A673 (cell line): ENCODE measurements around the gene ACTL7A. TPM values are rescaled to one million over a fixed set of nuclear protein-coding genes. Genes with fewer than 3 reads are reported as not detected.
A peak's percentile ranks its signal among the peaks of the same experiment; 100 is the strongest.

Source experiments
- BruUV-seq: library from RNA; stranded (reverse); fragments of 400-500 nt; replicated peaks from 2 replicates; lab custom pipeline; 2021; lab: Mats Ljungman, UMichigan
- CTCF ChIA-PET: fragments of 300-600 bp; sonication (Branson Sonifier 250); formaldehyde crosslinking; loops from one replicate; lab custom pipeline; 2022; ENCODE audit warnings: antibody characterized with exemption; lab: Charles Lee
- POLR2A ChIA-PET: fragments of 300-600 bp; sonication (Branson Sonifier 250); formaldehyde crosslinking; loops from one replicate; lab custom pipeline; 2022; ENCODE audit warnings: antibody characterized with exemption; ENCODE audit not compliant: low non-redundant PET; lab: Charles Lee
- DNase-seq: peaks from one replicate; pipeline ENCODE4 v3.0.0-alpha.2; 2015; ENCODE audit warnings: low spot score
- H3K27ac ChIP-seq: fragments of 200-600 bp; sonication (generic); 2 replicates; pipeline ENCODE4 v1.5.1; 2016; ENCODE audit warnings: mixed run types, low read depth, mild to moderate bottlenecking, mixed read lengths, antibody characterized with exemption, low read length; ENCODE audit not compliant: poor library complexity, severe bottlenecking
- H3K27me3 ChIP-seq: fragments of 200-600 bp; sonication (generic); replicated peaks from 2 replicates; pipeline ENCODE4 v1.6.1; 2017; ENCODE audit warnings: mixed run types, low read depth, mild to moderate bottlenecking, mixed read lengths, antibody characterized with exemption, low read length; ENCODE audit not compliant: insufficient read depth, poor library complexity
- H3K36me3 ChIP-seq: fragments of 200-600 bp; sonication (generic); 2 replicates; pipeline ENCODE4 v1.6.1; 2016; ENCODE audit warnings: mixed run types, mild to moderate bottlenecking, mixed read lengths, antibody characterized with exemption, low read length; ENCODE audit not compliant: insufficient read depth, poor library complexity, severe bottlenecking
- H3K4me1 ChIP-seq: fragments of 200-600 bp; sonication (generic); 2 replicates; pipeline ENCODE4 v1.6.1; 2017; ENCODE audit warnings: mixed run types, mild to moderate bottlenecking, mixed read lengths, antibody characterized with exemption, low read length; ENCODE audit not compliant: insufficient read depth, poor library complexity, severe bottlenecking
- H3K4me3 ChIP-seq: fragments of 200-600 bp; sonication (generic); 2 replicates; pipeline ENCODE4 v1.5.1; 2016; ENCODE audit warnings: low read depth, mixed run types, mild to moderate bottlenecking, mixed read lengths, low read length; ENCODE audit not compliant: poor library complexity, severe bottlenecking
- H3K9me3 ChIP-seq: fragments of 200-600 bp; sonication (generic); 2 replicates; pipeline ENCODE4 v1.6.1; 2016; ENCODE audit warnings: mixed run types, low read depth, mild to moderate bottlenecking, mixed read lengths, antibody characterized with exemption, low read length; ENCODE audit not compliant: poor library complexity, severe bottlenecking
- EZH2 ChIP-seq: fragments of 200-600 bp; sonication (generic); IDR thresholded peaks from 2 replicates; pipeline ENCODE4 v1.6.1; 2017; ENCODE audit warnings: borderline replicate concordance, low read depth, mild to moderate bottlenecking, mixed read lengths, antibody characterized with exemption, low read length; ENCODE audit not compliant: poor library complexity, severe bottlenecking
- intact Hi-C: fragments of 100-400 bp; cut with micrococcal nuclease; formaldehyde crosslinking; loops from one replicate; pipeline ENCODE4 v1.10.0; 2022; ENCODE audit not compliant: unreplicated experiment
- total RNA-seq: library from RNA; stranded (reverse); gene quantifications from 2 replicates; pipeline ENCODE4 v1.2.3, GENCODE V29; 2021
- TF ChIP-seq, protein P1 (sequence below): fragments of 300-800, 200-600 bp; sonication (generic); conservative IDR thresholded peaks from 2 replicates; pipeline ENCODE4 v1.5.1; 2017; ENCODE audit warnings: low read depth, mild to moderate bottlenecking, antibody characterized with exemption, low read length, moderate library complexity, mixed read lengths

ACTL7A gene
- total RNA-seq, 1 experiment from 2014 or later = not detected

DNA sequence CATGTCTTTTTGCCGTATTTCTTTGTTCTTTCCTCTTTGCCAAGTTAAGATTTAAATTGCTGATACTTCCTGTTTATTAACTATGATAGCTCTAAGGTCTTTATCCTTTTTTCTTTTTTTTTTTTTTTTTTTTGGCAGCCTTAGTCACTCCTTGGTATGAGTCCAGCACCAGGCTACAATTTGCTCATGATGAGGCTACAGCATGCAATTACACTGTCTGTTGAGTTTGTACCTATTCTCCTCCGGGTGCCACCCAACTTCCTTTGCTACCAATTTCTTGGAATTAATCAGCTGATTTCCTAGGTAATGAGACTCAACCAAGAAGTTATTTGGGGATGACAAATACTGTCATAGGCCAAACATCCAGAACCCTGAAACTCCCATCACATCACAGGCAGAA lies 31.8 kb upstream of the ACTL7A start:
- H3K36me3 ChIP-seq = no peaks in the 10 kb centered on the region
- TF ChIP-seq, protein P1, sequence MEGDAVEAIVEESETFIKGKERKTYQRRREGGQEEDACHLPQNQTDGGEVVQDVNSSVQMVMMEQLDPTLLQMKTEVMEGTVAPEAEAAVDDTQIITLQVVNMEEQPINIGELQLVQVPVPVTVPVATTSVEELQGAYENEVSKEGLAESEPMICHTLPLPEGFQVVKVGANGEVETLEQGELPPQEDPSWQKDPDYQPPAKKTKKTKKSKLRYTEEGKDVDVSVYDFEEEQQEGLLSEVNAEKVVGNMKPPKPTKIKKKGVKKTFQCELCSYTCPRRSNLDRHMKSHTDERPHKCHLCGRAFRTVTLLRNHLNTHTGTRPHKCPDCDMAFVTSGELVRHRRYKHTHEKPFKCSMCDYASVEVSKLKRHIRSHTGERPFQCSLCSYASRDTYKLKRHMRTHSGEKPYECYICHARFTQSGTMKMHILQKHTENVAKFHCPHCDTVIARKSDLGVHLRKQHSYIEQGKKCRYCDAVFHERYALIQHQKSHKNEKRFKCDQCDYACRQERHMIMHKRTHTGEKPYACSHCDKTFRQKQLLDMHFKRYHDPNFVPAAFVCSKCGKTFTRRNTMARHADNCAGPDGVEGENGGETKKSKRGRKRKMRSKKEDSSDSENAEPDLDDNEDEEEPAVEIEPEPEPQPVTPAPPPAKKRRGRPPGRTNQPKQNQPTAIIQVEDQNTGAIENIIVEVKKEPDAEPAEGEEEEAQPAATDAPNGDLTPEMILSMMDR = no peak
- no peak for TF ChIP-seq EZH2
- H3K4me1 ChIP-seq = no peaks in the 10 kb centered on the region
- ChIA-PET CTCF (no interaction called here), POLR2A (no interaction called here)
- H3K4me3 ChIP-seq = no peak overlapping the region
- H3K27ac ChIP-seq = no peak overlapping the region
- DNase-seq = peak; percentile 11
- no TSS peak for BruUV-seq
- H3K27me3 ChIP-seq = no peaks in the 10 kb centered on the region
- no peaks in the 10 kb centered on the region for H3K9me3 ChIP-seq
- intact Hi-C loops = no loop called here

DNA sequence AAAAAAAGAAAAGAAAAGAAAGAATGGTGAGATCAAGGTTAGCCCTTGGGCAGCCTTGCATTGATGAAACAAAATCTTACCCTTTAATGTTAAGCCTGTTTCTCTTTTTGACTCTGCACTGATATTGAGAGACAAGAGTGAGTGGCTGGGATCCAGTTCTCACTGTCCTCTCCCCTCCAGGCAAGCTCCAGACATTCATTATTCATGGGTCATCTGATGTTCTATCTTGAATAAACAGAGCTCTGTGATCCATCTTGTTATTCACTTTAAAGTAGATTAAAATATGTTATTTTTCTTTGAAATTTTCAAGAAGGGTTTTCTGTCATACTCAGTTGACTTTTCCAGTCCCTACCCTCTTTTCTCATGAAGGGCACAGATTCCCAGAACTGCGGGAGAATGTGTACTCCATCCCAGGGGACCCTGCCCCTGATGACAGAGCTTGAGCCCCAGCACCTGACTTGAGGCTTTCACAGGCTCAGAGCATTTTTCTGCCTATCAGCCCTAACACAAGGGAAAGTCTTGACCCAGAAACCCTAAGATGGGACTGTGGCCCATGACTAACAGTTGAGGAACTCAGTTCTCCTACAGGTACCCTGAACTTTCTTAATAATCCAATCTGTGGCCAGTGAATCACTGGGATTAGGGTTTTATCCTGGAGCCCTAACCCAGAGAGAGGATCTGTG lies 30.4 kb upstream of the ACTL7A start:
- no peak overlapping the region for H3K4me3 ChIP-seq
- ChIA-PET CTCF (no interaction called here), POLR2A (no interaction called here)
- no peaks in the 10 kb centered on the region for H3K9me3 ChIP-seq
- BruUV-seq = no TSS peak
- no peaks in the 10 kb centered on the region for H3K4me1 ChIP-seq
- DNase-seq = no peak
- H3K27ac ChIP-seq = no peak overlapping the region
- TF ChIP-seq, protein P1 = no peak
- TF ChIP-seq EZH2 = no peak
- intact Hi-C loops = no loop called here
- H3K36me3 ChIP-seq = no peaks in the 10 kb centered on the region
- no peaks in the 10 kb centered on the region for H3K27me3 ChIP-seq

DNA sequence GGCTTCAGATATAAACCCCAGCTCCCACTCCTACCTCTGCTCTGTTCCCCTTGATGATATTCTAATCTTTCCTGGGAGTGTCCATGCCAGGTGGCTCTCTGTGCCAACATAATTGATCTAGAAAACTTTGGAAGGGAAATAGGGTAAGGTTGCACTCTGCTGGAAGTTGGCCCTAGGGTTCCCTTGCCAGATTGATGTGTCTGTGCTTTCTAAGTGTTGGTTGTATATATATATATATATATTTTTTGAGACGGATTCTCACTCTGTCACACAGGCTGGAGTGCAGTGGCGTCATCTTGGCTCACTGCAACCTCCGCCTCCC lies 29.9 kb upstream of the ACTL7A start:
- no peaks in the 10 kb centered on the region for H3K36me3 ChIP-seq
- ChIA-PET POLR2A (no interaction called here), CTCF (no interaction called here)
- no peaks in the 10 kb centered on the region for H3K27me3 ChIP-seq
- intact Hi-C loops = no loop called here
- no peak overlapping the region for H3K4me3 ChIP-seq
- no TSS peak for BruUV-seq
- H3K9me3 ChIP-seq = no peaks in the 10 kb centered on the region
- TF ChIP-seq EZH2 = no peak
- TF ChIP-seq, protein P1 = no peak
- DNase-seq = no peak
- no peak overlapping the region for H3K27ac ChIP-seq
- no peaks in the 10 kb centered on the region for H3K4me1 ChIP-seq
